Uterus (tissue), 2 donors: ENCODE data around the gene NPAS4.

Experiments
- POLR2A ChIP-seq, 2 donors: fragments of 450-650 bp; IDR thresholded peaks; one replicate each; pipeline ENCODE4 v1.6.1; 2016; ENCODE audit warnings: antibody characterized with exemption in 2 of 2, mild to moderate bottlenecking in 1 of 2, moderate library complexity in 1 of 2
- TF ChIP-seq, protein P1 (sequence below), 4 experiments: fragments of 200-600 bp in 2 of 4; fragments of 450-650 bp in 2 of 4; sonication (generic) in 2 of 4; IDR thresholded peaks; one replicate each; pipeline ENCODE4 v1.5.1; 2016 to 2019; ENCODE audit warnings: antibody characterized with exemption in 4 of 4, mild to moderate bottlenecking in 2 of 4, moderate library complexity in 1 of 4

- TF ChIP-seq, protein P1, sequence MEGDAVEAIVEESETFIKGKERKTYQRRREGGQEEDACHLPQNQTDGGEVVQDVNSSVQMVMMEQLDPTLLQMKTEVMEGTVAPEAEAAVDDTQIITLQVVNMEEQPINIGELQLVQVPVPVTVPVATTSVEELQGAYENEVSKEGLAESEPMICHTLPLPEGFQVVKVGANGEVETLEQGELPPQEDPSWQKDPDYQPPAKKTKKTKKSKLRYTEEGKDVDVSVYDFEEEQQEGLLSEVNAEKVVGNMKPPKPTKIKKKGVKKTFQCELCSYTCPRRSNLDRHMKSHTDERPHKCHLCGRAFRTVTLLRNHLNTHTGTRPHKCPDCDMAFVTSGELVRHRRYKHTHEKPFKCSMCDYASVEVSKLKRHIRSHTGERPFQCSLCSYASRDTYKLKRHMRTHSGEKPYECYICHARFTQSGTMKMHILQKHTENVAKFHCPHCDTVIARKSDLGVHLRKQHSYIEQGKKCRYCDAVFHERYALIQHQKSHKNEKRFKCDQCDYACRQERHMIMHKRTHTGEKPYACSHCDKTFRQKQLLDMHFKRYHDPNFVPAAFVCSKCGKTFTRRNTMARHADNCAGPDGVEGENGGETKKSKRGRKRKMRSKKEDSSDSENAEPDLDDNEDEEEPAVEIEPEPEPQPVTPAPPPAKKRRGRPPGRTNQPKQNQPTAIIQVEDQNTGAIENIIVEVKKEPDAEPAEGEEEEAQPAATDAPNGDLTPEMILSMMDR (IDR thresholded peaks at IDR 0.05) = no peak
- TF ChIP-seq POLR2A (IDR thresholded peaks at IDR 0.05) = no peak
These were observed 44.1 kb downstream of the NPAS4 start for GRCh38 chr11:66464916-66465315.
